GM21529 (cell line): Measurements from ENCODE around the gene PSEN1.

Experiments used
- ATAC-seq: cut with Tn5 transposase; IDR thresholded peaks from one replicate; pipeline ENCODE4 v1.9.1; 2021; ENCODE audit not compliant: unreplicated experiment

Gene PSEN1

DNA sequence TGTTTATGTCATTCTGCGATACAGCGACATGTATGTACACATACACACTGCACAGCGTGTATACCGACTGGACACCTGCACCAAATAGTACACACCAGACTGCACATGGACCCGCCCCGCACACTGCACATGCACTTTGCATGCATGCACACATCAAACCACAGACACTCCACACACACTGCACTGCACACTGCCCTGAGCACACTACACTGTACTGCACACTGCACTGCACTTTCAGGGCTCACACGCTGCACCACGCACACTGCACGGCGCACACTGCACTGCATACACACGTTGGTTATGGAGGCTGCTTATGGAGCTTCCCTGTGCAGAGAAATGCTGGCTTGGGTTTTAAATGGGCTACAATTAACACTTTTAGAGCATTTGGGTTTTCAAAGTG is 102.6 kb downstream of the PSEN1 start:
- ATAC-seq, result no peak

DNA sequence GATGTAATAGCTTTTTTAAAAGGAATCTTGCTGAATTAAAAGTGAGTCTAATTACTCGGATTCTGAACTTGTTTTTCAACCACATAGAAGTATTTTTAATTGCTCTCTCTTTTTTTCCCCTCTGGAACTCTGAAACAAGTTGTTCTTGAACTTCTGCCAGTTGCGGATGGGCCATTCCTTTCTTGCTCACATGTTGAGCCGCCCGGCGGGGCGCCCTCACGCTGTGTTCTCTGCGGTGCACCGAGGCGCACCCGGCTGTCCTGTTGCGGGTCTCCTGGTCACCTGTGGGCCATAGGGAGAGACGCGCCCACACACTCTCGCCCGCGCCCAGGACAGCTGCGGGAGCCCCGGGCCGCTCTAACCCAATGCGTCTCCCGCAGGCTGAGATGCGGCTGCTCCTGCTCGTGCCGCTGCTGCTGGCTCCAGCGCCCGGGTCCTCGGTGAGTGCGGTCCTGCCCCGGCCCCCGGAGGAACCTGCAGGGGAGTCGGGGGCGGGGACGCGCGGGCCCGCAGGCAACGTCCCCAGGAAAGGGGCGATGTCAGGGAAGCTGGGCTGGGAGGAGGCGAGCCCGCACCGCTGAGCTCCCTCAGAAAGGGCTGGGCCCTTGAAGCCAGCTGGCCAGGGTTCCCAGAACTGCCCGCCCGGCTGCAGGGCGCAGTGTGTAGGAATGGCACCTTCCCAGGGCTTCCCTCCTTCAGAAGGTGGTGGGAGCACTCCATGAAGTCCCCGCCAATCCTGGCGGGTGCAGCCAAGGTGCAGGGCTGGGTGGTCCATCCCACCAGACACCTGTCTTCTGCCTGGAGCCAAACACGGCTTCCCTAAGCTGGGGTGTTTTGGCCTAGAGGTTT is 103.3 kb downstream of the PSEN1 start:
- ATAC-seq, result no peak

DNA sequence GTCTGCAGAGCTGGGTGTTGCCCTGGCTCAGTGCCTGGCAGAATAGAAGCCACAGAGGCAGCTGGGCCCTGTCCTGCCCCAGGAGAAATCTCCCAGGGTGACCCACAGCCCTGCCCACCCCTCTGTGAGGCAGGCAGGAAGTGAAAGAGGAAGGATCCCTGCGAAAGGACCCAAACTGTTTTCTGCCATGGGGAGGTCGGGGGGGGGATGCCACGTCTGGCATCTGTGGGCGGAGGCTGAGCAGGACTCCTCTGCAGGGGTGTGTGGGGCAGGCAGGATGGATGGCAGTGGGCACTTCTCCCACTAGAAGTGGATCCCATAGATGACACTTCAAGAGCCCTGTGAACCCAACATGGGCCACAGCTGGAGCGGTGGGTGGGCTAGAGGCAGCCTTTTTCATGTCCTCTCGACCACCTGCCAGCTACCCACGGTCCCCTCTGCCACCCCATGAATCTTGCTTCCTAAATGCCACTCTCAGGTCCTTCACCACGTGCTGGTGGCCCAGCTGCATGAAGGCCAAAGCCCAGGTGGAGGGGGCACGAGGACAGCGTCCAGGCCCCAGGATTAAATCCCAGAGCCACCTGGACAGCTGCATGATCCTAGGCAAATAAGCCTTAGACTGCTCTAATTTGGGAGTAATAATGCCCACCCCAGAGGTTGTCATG is 104.6 kb downstream of the PSEN1 start:
- no peak for ATAC-seq

DNA sequence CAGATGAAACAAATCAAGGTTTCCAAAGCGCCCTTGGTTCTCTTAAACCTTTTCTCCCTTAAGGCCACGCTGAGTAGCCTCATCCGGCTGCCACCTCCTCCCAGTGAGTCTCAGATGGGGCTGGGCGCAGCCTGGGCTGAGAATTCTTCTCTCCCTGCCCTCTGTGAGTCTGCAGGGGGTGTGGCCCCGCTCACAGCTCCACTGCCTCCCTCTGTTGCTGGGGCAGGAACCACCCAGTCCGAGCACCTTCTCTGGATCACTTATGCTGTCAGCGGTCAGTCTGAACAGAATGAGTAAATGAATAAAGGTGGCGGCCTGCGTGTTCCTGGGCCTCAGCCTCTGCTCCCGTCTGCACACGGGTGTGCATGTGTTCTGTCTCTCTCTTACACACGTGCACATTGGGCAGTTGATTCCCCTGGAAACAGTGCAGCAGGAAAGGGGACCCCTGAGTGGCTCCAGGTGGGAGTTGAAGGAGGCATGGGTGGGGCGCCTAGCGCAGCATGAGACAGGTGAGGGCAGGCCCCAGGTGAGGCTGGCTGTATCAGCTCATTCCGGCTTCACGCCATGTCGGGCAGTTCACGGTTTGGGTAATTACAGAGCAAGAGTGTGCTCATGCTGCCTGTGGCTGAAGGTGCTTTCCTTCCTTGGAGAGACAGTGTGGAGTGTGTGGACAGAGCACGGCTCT is 105.3 kb downstream of the PSEN1 start:
- ATAC-seq, result no peak

DNA sequence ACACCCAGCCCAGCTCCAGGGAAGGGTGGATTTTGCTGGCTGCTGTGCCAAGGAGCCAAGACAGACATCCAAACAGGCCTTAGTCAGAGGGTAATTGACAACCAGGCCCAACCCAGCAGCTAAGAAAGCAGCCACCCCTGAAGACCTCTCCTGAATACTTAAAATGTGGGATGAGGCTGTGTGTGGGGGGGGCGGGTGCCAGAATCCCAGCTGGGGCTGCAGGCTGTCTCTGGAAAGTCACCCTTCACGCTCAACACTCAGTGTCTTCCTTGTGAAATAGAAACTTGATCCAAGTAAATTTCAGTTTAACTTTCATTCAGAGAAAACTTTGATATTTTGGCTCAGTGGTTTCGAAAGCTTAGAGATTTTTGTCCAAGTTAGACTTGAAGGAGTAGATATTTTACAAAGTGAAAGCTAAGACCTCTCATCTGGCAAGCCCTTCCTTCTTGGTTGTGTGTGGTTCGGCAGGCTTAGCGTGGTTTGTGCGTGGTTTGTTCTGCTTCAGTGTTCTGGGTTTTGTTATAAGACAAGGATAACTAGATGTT is 106.1 kb downstream of the PSEN1 start:
- no peak for ATAC-seq

DNA sequence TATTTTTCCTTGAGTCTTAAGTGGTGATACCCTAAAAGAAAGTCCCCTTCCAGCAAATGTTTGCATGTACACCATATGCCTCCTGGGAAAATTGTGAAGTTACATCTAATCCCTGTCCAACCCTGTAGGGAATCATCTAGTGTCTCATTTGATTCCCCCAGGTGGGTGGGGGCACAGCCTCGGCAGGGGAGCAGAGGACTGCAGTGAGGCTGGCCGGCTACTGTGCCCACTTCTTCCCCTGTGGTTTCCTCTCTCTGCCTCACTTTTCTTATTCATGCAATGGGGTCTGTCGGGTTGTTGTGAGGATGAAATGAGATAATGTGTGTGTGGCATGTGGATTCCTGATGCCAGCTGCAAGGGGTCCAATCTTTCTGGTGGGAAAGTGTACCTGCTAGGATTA is 107.0 kb downstream of the PSEN1 start:
- no peak for ATAC-seq

DNA sequence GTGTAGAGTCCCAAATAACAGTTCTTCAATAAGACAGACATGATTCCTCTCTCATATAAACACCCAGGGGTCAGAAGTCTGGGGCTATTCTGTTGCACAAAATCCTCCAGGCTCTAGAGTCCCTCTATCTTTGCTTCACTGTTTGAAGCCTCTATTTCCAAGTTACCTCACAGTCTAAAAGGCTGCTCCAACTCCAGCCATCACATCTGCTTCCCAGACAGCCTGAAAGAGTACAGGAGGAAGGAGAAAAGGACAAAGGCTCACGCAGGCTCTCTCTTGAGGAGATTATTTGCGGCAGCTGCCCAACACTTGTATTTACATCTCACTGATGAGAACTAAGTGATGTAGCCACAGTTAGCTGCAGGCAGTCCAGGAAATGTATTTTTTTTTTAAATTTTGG is 107.4 kb downstream of the PSEN1 start:
- no peak for ATAC-seq

DNA sequence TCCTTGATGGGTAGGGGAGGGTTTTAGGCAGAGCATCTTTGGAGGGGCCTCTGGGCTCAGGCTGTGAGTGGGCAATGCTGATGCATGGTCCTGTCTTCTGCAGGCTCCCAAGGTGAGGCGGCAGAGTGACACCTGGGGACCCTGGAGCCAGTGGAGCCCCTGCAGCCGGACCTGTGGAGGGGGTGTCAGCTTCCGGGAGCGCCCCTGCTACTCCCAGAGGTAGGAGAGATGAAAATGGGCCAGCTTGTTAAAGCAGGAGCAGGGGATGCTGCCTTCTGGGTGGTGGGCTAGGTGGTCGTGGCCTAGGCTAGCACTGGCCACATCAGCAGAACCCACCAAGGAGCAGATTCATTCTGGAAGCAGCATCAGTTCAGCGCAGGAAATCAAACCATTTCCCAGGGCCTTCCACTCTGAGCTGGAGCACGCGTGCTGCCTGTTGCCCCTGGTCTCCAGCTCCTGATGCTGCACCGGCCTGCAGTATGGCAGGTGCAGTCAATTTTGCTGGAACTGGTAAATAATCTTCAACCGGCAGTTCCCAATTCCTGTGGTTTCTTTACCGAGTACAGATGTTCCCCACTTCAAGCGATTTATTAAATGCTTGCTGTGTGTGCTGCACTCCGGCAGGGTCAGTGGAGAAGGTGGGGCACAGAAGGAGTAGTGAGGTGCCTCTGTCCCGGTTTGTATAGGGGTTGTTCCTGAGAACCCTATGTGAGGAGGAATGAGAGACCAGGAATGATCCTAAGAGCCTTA is 108.4 kb downstream of the PSEN1 start:
- ATAC-seq, result no peak

DNA sequence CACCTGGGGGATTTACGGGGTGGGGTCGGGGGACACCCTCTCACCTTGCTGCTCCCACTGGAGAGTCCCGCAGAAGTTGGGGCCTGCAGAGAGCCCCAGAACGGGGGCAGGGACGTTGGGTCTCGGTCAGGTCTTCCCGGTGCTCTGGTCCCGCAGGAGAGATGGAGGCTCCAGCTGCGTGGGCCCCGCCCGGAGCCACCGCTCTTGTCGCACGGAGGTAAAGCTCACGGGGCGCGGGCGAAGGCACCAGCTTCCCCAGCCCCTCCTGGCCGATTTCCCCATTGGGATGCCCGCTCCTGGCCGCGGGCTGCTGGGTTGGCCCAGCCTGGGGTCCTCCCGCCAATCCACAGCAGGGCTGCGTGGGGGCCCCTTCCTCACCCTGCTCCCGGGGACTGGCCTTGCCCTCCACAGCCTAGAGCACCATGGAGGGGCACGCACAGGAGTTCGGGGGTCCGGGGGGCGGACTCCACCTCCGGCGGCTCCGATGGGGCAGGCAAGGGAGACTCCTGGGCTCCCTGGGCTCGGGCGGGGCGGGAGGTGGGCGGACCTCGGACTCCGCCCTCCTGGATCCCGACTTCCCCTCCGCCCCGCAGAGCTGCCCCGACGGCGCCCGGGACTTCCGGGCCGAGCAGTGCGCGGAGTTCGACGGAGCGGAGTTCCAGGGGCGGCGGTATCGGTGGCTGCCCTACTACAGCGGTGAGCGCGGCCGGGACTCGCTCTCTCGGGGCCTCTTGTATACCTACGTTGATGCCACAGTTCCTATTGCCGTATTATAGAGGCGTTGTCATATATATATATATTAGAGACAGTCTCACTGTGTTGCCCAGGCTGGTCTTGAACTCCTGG is 109.4 kb downstream of the PSEN1 start:
- peak; percentile 61 for ATAC-seq

DNA sequence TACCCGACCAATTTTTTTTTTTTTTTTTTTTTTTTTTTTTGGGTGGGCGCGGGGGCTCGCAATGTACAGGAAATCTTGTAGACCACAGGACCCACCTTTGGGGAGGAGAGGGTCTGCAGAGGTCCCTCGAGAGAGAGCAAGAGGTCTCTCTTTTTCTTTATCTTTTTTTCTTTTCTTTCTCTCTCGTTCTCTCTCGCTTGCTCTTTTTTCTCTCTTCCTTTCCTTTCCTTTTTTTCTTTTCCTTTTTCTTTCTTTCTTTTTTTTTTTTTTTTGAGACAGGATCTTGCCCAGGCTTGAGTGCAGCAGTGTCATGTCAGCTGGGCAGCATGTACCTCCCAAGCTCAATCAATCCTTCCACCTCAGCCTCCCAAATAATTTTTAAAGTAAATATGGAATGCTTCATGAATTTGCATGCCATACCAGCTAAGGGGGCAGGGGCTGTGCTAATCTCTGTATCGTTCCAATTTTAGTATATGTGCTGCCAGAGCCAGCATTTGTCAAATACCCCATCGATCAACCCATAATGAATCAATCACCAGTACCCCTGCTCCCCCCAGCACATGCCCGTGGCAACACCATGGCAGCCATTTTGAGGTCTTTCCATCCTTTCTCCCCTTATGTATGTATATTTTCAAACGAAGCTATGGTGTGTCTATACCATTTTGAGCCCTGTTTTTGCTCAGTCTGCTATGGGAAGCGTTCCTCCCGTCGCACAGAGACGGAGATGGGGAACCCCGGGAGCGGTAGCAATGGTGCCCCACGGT is 110.3 kb downstream of the PSEN1 start:
- ATAC-seq, result no peak

DNA sequence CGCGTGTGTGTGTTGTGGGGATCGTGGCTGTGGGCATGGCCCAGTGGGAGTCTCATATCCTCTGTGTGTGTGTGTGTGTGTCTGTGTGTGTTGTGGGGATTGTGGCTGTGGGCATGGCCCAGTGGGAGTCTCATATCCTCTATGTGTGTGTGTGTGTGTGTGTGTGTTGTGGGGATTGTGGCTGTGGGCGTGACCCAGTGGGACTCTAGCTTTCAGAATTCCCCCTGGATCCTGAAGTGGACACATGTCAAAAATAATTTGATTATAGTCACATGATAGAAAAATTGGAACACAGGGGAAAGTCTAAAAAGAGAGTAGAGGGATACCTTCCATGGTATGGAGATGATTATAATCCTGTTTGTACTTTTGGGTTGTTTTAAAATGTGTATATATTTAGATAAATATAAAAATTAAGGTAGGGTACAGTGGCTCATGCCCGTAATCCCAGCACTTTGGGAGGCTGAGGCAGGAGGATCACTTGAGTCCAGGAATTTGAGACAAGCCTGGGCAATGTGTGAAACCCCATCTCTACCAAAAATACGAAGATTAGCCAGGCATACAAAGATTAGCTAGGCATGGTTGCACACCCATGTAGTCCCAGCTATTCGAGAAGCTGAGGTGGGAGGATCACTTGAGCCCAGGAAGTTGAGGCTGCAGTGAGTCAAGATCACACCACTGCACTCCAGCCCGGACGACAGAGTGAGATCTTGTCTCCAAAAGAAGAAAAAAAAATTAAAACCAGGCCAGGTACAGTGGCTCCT is 112.0 kb downstream of the PSEN1 start:
- peak; percentile 49 for ATAC-seq

DNA sequence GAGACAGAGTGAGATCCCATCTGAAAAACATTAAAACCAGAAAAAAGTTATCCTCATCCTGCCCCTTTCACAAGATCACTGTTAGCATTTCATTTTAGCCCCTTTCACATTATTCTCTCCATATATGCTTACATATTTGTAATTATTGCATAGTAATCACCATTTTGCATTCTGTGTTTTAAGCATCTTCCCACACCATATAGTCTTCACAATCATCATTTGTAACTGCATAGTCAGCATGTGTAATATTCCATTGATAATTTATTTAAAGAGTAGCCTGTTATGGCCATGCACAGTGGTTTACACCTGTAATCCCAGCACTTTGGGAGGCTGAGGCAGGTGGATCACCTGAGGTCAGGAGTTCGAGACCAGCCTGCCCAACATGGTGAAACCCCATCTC is 112.8 kb downstream of the PSEN1 start:
- ATAC-seq, result no peak

DNA sequence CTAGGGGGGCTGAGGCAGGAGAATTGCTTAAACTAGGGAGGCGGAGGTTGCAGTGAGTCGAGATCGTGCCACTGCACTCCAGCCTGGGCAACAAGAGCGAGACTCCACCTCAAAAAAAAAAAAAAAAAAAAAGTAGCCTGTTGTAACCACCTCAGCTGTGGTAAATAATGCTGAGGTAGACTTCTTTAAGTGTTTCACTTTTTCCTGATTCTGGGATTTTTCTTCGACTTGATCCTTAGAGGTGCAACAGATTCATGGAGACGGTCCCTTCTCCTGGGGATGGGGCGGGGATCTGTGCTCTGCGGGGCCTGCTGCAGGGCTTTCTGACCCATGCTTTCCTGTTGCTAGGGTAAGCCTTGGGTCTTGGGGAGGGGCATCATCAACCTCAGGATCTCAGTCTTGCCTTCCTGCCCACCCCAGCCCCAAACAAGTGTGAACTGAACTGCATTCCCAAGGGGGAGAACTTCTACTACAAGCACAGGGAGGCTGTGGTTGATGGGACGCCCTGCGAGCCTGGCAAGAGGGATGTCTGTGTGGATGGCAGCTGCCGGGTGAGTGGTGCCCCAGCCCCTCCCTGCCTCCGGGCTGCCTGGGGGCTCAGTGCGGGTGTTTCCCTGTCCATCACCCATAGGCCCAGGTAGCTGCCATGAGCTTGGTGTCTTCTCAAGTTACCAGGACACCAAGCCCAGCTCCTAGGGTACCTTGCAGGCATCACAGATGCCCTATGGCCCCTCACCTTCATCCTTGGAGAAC is 113.4 kb downstream of the PSEN1 start:
- ATAC-seq, result no peak

DNA sequence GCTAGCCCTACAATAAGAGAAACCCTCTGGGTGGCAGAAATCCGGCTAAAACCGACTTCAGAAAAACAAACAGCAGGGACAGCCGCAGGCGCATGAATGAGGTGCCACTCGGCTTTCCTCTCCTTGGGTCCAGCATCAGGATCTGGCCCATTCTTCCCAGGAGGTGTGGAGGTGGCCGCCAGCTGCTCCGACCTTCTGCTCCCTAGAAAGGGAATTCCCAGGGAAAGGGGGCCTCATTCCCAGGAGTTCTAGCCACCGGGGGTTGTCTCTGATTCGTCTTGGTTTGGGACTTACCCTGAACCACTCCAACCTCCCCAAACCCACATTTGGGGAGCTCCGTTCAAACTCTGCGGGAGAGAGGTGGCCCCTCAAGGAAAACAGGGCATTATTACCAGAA is 114.0 kb downstream of the PSEN1 start:
- no peak for ATAC-seq

DNA sequence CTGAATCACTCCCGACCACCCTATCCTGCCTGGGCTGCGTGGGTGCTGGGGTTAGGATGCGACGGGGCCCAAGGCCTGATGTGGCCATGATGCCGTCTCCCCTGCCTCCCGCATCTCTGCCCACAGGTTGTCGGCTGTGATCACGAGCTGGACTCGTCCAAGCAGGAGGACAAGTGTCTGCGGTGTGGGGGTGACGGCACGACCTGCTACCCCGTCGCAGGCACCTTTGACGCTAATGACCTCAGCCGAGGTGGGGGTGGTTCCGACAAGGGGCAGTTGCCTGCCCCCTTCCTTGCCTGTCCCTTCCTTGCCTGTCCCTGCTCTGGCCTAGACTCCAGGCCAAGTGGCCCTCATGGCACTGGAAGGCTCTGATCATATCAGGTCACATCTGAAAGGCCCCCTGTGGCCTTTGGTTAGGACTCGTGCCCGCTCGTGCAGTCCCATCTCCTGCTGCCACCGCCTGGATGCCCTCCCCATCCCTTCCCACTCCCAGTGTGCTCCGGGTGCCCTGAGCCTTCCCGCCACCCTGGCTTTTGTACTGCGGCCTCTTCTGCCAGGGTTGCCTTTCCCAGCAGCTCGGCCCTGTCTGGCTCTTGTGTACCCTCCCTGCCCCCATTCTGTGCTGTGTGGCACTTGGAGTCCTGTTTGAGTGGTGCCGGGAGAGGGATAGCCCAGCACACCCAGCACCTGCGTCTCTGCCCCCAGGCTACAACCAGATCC is 114.6 kb downstream of the PSEN1 start:
- no peak for ATAC-seq

DNA sequence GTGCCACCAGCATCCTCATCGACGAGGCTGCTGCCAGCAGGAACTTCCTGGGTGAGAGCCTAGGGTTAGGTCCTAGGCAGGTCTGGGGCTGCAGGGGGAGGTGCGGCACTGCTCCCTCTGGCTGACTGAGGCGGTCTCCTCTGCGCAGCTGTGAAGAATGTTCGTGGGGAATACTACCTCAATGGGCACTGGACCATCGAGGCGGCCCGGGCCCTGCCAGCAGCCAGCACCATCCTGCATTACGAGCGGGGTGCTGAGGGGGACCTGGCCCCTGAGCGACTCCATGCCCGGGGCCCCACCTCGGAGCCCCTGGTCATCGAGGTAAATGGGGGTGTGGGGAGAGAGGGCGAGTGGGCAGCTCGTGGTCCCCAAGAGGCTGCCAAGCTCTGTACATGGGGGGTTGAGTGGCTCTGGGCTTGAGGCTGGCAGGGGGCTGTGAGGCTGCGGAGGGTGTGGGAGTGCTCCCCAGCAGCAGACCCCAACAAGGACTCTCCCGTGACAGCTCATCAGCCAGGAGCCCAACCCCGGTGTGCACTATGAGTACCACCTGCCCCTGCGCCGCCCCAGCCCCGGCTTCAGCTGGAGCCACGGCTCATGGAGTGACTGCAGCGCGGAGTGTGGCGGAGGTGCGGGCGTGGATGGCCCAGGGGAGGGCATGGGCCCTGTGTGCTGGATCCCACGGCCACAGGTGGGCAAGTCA is 115.4 kb downstream of the PSEN1 start:
- ATAC-seq, result no peak
